ENCODE results near the gene LEFTY2.
"Not testable (repeated sequence)": the region's sequence is repeated elsewhere in the genome, so short reads cannot be mapped to it uniquely, and the experiment has no call there.

Gene LEFTY2

GRCh38 chr1:225899044-225899925 lies 41.7 kb downstream of the LEFTY2 start:
- no peak for DNase-seq

GRCh38 chr1:225897595-225898514 lies 43.2 kb downstream of the LEFTY2 start:
- DNase-seq: no peak

- DNase-seq: no peak
Measured at GRCh38 chr1:225896937-225897549, 44.0 kb downstream of the LEFTY2 start.

GRCh38 chr1:225896494-225896893 lies 44.5 kb downstream of the LEFTY2 start:
- DNase-seq: no peak

- DNase-seq: no peak
Measured at GRCh38 chr1:225892307-225892706, 48.7 kb downstream of the LEFTY2 start.

- no peak for DNase-seq
Measured at GRCh38 chr1:225891229-225891972, 49.6 kb downstream of the LEFTY2 start.

GRCh38 chr1:225890346-225891228 lies 50.4 kb downstream of the LEFTY2 start:
- no peak for DNase-seq

- no peak for DNase-seq
Measured at GRCh38 chr1:225889743-225890142, 51.3 kb downstream of the LEFTY2 start.

GRCh38 chr1:225888898-225889601 lies 52.0 kb downstream of the LEFTY2 start, which contains the start of gene LEFTY1:
TSS of gene LEFTY1 (minus strand) at chr1:225889146. CDS start at chr1:225889066, 80 bp downstream.
- DNase-seq: no peak

GRCh38 chr1:225888289-225888897 lies 52.6 kb downstream of the LEFTY2 start:
- DNase-seq: no peak

- DNase-seq: not testable (repeated sequence)
Measured at GRCh38 chr1:225887554-225888288, 53.3 kb downstream of the LEFTY2 start.

- DNase-seq: no peak
Measured at GRCh38 chr1:225887030-225887314, 54.0 kb downstream of the LEFTY2 start.
